Measurements from ENCODE around the gene PIWIL1.

The PIWIL1 gene

DNA sequence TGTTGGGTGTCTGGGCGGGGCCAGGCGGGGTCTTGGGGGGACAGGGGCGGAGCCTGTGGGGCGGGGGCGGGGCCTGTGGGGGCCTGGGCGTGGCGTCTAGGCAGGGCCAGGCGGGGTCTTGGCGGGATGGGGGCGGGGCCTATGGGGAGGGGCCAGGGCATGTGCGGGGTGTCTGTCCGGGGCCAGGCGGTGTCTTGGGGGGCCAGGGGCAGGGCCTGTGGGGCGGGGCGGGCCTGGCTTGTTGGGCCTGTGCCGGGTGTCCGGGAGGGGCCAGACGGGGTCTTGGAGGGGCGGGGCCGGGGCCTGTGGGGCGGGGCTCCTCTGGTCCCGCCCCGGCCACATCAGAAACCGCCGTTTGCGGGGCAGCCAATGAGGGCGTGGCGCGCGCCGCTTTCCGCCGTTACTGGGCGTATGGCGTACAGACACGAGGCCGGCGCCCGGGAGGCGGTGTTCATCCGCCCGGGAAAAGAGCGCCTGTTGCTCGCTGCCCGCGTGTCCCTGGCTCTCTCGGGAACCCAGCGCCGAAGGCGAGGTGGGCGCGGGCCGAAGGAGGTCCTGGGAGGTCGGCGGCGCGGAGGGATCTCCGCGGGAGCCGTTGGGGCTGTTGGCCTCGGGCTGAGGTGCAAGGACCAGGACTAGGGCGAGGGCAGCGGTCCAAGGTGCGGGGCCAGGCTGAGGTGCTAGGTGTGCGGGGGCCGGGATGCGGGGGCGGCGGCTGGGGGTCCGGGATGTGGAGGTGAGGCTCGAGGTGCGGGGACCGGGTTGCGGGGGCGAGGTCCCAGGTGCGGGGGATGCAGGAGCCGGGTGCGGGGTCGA, at the start of gene PIWIL1:
Gene PIWIL1 (plus strand): TSS at position 400 of the 816 bp plus-strand sequence. CDS start 4,705 bp downstream, outside the sequence.
- no peak for DNase-seq (ENCODE audit: low read depth)

DNA sequence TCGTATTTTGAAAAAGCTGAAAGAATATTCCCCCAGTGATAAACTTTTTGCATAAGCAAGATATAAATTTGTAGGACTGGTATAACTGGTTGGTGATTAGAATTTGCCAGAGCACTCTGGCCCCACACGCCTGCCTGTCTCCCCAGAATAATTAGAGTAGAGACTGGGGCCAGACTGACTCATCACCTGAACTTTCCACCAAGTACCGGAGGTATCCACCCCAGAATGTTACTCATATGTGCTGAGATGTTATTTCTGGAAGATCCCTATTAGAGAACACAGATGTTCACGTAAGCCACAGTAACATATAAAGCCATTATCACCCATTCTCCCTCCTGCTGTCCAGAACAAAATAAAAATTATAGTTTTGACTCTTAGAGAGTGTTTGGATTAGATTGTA, 49.5 kb upstream of the PIWIL1 start:
- DNase-seq (ENCODE audit: low read depth), result no peak

DNA sequence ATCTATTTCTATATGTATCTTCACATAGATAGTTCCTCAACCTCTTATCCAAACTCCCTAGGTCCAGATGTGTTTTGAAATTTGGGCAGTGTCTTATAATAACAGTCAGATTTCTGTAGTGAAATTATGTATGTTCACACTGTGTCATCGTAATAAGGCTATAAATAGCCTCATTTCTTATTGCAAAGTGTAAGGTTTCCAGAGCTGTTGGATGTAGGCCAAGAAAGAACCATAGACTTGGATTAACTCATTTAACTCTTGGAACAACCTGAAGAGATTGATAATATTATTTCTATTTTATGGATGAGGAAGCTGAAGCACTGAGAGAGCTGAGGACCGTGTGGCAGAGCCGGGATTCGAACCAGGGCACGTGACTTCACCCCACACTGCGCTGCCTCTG, 49.0 kb upstream of the PIWIL1 start:
- DNase-seq (ENCODE audit: low read depth), result no peak

DNA sequence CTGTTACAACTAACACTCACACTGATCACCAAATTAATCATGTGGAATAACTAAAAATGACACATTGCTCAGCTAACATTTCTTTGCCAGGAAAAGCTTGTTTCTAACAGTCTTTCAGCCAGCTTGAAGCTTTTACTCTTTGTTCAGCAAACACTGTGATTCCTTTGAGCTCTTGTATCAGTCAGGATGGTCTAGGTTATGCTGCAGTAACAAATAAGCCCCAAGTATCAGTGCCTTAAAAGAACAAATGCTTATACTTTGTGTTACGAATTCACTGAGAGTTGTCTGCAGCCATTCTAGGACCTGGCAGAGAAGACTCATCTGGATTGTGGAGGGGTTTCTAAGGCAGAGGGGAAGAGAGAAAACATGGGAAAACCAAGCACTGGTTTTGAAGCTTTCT, 47.6 kb upstream of the PIWIL1 start:
- DNase-seq (ENCODE audit: low read depth), result no peak

DNA sequence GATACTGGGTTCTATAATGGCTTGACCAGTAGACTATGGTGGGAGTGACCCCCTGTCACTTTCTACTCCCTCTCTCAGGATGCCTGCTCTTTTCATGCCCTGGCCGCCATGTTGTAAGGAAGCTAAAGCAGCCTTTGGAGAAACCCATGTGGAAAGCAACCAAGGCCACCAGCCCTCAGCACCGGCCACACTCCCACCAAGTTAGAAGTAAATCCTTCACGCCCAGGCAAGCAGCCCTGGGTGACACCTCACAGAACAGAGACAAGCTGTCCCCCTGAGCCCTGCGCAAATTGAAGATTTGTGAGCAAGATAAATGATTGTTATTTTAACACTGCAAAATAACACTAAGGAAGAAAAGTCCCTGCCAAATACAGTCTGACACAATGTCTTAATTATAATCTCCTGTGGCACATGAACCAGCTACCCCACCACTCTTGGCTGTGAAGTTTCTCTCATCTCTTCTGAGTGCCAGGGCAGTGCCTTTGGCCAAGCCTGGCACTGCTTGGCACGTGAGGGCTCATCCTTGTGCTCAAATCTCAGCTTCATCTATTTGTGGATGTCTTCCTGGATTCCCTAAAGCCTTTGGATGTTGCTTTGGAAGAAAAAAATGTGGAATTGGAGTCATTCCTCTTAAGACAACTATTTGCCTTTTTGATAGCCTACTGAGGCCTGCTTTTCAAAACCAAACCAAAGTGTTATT, 39.2 kb upstream of the PIWIL1 start:
- no peak for DNase-seq (ENCODE audit: low read depth)

DNA sequence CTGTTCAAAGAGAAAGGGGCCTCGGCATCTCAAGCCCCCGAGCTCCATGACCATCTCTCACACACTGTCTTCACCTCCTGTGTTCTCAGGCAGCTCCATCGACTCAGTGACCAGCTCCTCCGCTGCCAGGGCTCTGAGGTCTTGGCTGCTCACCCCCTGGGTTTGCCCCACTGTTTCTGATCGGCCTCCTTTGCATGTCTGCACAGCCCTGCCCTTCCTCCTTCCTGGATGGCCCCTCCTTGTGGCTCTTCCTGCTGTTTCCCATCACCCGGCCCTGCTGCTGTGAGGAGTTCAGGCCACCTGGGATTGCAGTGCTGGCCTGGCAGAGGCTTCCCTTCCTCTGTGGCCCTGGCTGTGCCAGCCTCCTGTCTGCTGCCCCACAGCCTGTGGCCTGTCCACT, 38.1 kb upstream of the PIWIL1 start:
- no peak for DNase-seq (ENCODE audit: low read depth)

DNA sequence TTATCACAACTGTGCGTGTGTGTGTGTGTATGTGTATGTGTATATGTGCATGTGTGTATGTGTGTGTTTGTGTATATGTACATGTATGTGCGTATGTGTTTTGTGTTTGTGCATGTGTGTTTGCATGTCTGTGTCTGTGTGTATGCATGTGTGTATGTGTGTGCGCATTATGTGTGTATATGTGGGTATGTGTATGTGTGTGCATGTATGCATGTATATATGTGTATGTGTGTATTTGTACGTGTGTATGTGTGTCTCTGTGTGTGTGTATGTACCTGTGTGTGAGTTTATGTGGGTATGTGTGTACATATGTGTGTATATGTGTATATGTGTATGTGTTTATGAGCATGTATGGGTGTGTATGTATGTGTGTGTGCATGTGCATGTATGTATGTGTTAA, 37.6 kb upstream of the PIWIL1 start:
- no peak for DNase-seq (ENCODE audit: low read depth)

DNA sequence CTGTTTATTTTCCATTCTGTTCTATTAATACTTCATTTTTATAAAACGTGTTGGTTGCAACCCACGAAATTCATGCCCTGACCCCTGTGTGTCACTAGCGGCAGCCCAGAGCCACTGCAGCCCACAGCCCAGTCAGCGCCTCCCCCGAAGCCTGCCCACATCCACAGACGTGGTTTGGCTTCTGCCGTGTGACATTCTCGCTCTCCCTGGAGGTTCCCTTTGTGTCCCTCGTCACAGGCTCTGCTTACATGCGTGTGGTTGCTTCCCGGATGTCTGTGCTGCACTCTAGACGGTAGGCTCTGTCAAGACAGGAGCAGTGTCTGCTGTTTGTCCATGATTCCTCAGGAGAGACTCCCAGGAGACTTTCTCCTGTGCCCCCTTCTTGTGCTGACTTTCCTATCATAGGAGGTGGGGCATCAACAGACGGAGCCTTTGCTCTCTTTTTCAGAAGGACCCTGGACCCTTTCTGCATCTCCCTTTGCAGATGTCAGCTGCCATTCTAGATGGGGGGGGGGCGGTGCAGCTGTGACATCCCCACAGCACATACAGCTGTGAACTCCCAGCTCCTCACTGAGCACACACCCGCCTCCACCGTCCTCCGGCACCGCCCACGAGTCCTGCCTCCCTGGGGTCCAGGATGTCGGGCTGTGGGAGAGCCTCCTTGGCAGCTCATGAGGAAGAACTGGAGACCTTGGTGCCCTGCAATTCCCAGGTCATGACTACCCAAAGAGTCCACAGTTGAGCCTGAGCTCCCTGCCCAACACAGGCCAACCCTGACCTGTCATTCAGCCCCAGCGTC, 36.8 kb upstream of the PIWIL1 start:
- no peak for DNase-seq (ENCODE audit: low read depth)

DNA sequence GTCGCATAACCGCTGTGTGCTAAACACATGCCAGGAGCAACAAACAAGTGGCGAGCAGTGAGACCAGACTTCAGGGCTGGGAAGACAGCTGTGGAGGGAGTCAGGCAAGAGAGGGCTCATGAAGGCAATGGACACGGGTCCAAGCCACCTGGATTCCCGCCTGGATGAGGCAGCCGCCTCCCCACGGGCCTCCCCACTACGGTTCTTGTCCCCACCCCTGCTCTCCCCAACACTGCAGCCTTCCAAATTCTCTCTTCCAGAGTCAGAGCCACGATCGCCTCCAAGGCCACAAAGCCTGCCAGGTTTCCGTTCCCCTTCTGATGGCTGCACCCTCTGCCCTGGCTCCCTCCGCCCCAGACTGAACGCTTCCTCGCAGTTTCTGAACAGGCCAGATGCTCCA, 36.1 kb upstream of the PIWIL1 start:
- no peak for DNase-seq (ENCODE audit: low read depth)

DNA sequence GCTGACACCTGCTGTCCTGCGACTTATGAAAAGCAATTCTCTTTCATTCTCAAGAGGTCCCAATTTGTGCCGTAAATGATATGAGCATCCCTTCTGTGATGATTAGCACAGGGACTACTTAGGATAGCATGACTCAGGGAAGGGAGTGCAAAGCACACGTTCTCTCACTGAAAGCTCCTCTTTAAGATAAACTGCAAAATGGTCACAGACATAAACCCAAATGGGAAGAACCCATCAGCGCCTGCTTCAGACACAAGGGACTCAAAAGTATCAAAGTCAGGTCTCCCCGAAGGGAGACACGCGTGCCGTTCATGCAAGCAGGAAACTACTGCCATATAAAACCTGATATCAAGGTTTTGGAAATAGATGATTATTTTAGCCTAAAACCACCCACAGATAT, 33.9 kb upstream of the PIWIL1 start:
- no peak for DNase-seq (ENCODE audit: low read depth)

DNA sequence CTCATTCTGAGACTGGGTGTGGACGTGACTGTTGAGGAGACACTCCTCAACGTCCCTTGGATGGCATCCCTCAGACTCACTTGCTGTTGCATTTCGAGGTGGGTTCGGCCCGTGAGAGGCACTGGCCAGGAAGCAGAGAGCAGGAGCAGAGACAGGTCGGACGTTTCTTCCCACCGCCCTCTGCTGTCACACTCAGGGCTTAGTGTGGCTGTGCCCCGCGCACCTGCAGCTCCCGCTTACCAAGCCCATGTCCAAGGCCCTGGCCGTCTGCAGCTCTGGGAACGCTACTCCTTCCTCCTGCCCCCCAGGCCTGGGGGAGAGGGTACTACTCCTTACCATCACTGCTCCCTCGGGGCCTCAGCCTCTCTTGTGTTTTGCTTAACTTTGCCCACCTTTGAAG, 29.8 kb upstream of the PIWIL1 start:
- no peak for DNase-seq (ENCODE audit: low read depth)

DNA sequence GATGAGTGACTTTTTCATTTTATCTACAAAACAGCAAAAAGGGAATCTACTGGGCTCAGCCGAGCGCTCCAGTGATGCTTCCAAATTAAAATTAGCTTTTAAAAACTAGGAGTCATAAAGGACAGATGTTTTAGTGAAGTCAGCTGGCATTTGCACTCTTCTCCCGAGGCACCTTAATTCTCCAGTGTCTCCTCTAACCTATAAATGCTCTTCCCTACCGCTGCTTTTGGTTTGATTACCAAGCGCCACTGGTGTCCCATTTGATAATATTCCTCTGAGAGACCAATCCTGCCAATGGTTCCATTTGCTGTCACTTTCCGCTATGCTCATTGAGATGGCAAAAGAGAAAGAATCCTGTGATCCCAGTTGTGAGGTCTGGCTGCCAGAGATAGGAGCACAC, 29.3 kb upstream of the PIWIL1 start:
- DNase-seq (ENCODE audit: low read depth), result no peak

DNA sequence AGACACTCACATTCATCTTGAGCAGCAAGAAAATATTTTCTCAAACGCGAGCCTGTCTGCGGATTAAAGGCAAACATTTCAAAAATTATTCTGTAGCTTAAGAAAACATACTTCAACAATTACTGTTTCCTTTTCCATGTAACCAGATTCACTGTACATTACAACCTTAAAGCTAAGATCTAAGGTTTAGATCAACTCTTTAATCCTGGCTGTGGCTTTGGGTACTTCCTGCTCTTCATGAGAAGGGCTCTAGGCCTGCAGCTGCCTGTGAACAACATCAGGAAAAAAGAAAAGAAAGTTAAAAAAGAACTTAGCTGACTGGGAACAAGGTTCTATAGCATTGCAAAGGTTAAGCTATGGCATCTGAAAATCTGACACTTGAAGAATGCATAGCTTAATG, 21.4 kb upstream of the PIWIL1 start:
- DNase-seq (ENCODE audit: low read depth), result no peak

DNA sequence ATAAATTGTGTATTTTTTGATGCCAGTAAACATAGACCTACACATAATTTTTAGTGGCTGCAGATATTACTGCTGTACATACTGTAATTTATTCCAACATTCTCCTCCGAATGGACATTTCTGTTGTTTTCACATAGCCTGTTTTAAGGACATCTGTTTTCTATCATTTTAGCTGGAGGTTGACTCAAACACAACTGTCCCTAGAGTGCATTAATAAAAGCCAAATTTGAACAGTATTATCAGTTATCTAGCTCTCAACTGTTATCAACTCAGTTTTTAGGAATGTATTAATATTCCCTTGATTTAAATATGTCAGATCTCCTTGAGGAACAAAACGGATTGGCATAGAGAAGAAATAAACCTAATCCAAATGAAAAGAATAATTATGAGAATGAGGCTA, 17.2 kb upstream of the PIWIL1 start:
- DNase-seq (ENCODE audit: low read depth), result no peak

DNA sequence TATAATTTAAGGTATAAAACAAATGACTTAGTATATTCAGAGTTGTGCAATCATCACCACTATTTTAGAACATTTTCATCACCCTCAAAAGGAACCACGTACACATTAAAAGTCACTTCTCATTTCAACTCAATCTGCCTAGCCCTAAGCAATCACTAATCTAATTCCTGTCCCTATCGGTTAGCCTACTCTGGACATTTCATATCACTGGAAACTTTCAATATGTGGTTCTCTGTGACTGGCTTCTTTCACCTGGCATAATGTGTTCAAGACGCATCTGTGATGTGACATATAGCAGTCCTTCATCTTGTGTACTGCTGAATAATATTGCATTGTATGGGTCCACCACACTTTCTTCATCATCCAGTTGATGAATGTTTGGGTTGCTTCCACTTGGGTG, 15.4 kb upstream of the PIWIL1 start:
- no peak for DNase-seq (ENCODE audit: low read depth)

DNA sequence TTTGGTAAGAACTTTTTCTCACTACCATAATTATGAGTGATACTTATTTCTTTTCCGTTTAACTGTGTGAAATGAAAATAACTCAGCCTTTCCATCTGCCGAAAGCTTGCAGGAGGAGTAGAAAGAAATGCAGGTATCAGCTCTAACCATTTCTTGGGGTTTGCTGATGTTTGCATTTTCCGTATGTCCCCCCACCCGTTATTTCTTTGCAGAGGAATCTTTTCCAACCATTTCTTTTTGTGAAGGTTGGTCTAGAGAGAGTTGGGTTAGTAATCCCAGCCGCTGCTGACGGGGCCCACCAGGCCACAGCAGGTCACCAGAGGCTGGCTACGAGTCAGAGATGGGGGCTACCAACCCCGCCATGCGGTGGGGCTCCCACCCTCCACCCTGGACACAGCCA, 7.0 kb upstream of the PIWIL1 start:
- no peak for DNase-seq (ENCODE audit: low read depth)

DNA sequence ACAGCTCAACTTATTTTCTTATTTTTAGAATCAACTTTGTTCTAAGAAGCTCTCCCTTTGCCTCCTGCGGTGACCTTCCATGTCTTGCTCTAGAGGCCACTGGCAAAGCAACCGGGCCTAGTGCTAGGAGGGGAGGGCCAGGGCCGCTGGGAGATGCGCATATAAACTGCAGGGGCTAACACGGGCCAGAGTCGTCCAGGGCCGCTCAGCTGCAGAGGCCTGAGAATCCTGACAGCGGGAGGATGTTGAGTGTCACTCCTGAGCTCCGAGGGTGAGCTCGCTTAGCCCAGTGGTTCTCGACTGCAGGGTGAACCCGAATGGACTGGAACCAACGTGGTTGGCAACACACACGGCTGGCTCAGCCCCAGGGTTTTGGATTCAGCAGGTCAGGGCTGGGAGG, 6.5 kb upstream of the PIWIL1 start:
- DNase-seq (ENCODE audit: low read depth), result no peak

DNA sequence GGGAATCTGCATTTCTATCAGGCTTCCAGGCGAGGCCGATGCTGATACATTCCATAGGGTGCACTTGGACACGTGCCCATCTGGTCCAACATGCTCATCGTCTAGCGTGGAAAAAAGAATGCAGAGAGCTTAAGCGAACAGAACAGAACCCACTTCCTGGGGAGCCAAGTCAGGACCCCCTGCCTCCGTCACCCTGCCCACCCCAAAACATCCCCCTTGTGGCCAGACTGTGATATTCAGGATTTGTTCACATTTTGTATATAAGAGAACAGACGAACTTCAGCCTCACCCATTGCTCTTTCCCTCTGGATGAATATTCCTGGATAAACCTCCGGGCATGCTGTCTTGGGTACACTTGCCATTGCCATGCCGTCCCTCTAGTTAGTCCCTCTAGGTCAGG, 4.3 kb upstream of the PIWIL1 start:
- DNase-seq (ENCODE audit: low read depth), result no peak

DNA sequence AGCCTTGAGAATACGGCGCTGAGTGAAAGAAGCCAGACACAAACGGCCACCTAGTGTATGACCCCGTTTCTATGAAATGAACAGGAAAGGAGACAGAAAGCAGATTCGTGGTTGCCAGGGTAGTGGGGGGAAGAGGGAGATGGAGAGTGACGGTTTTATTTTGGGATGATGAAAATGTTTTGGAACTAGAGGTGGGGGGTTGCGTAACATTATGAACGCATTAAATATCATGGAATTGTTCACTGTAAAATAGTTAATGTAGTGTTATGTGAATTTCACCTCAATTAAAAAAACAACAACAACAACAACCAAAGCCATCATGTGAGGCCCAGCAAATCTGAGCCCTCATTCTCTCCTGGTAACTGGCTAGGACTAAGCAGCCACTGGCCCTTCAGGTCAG, 3.3 kb upstream of the PIWIL1 start:
- no peak for DNase-seq (ENCODE audit: low read depth)

DNA sequence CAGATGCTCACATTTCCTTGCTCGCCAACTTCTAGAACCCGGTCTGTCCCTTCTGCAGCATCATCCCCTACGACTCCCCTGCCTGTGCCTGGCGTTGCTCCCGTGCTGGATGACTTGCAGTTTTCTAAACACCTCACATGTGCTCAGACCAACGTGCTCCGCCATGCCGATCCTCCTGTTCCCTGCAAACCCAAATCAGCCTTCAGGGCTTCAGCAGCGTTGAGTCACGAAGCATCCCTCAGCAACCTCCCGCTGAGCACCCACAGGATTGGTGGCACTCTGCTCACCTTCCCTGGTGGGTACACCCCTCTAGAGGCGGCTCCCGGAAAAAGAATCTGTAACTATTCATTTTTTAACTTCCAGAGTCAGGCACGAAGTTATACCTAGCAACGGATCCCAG, 2.8 kb upstream of the PIWIL1 start:
- DNase-seq (ENCODE audit: low read depth), result no peak

DNA sequence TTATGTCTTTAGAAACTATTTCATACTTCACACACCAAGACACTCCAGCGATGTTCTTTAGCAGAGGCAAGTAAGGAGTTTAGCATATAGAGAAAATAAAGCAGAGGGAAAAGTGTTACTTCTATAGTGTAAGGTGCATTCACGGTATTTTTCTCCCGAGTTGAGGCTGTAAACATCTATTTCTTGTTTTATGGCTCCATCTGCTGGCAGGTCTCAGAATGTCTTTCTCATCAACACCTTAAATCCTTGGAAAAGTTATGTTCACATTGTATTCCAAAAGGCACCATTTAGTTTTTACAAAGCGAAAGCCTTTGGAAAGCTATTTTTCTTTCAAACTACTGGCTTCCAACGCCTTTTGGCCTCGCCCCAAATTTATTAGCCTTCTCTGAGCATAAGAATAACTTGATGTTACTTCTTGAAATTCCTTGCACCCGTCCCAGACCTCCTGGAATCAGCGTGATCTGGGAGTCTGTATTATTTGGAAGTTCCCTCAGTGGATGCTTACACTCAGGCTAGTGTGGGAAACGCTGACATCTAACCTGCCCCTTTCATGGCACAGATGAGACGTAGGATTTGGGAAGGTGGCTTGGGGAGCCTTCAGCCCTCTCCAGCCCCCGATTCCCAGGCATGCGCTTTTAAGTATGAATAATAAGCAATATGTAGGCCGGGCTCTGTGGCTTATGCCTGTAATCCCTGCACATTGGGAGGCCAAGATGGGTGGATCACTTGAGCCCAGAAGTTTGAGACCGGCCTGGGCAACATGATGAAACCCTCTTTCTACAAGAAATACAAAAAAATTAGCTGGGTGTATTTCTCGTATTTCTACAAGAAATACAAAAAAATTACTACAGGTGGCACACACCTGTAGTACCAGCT, 1.9 kb upstream of the PIWIL1 start:
- DNase-seq (ENCODE audit: low read depth), result peak; percentile 15
